Endothelial cell (in vitro differentiated cells): ENCODE measurements around the gene SLIT1. TPM values are rescaled to one million over a fixed set of nuclear protein-coding genes. Genes with fewer than 3 reads are reported as not detected.

Experiments
- DNase-seq: peaks from one replicate; pipeline ENCODE4 v3.0.0; 2021; ENCODE audit warnings: low spot score
- H3K27ac Mint-ChIP-seq: one replicate; pipeline ENCODE4 v1.8.0; 2021; ENCODE audit warnings: mixed read lengths, inconsistent platforms; ENCODE audit not compliant: unreplicated experiment
- H3K27me3 Mint-ChIP-seq: one replicate; pipeline ENCODE4 v1.8.0; 2021; ENCODE audit warnings: mild to moderate bottlenecking, moderate library complexity, mixed read lengths, inconsistent platforms; ENCODE audit not compliant: unreplicated experiment
- H3K36me3 Mint-ChIP-seq: one replicate; pipeline ENCODE4 v1.8.0; 2021; ENCODE audit warnings: mild to moderate bottlenecking, low read depth, mixed read lengths, inconsistent platforms; ENCODE audit not compliant: unreplicated experiment
- H3K4me1 Mint-ChIP-seq: one replicate; pipeline ENCODE4 v1.8.0; 2021; ENCODE audit warnings: mild to moderate bottlenecking, mixed read lengths, inconsistent platforms; ENCODE audit not compliant: unreplicated experiment
- H3K4me3 Mint-ChIP-seq: one replicate; pipeline ENCODE4 v1.8.0; 2021; ENCODE audit warnings: mild to moderate bottlenecking, mixed read lengths, inconsistent platforms; ENCODE audit not compliant: unreplicated experiment
- H3K9me3 Mint-ChIP-seq: one replicate; pipeline ENCODE4 v1.8.0; 2021; ENCODE audit warnings: mixed read lengths, inconsistent platforms; ENCODE audit not compliant: unreplicated experiment
- CTCF ChIP-seq: fragments of 200-600 bp; sonication (generic); IDR thresholded peaks from one replicate; pipeline ENCODE4 v1.5.0; 2021; ENCODE audit warnings: antibody characterized with exemption; ENCODE audit not compliant: unreplicated experiment
- total RNA-seq: library from RNA; stranded (reverse); fragmentation: NEBNext Ultra II Directional; extraction: Animal tissue kit (Norgen Biotek cat#: 25700); gene quantifications from one replicate; pipeline ENCODE4 v1.2.1, GENCODE V29; 2021; ENCODE audit not compliant: unreplicated experiment

Gene SLIT1
- total RNA-seq, 1 donor from 2014 or later, result 0.54 TPM

GRCh38 chr10:97159646-97160305 lies 26.0 kb downstream of the SLIT1 start:
- no peaks in the 10 kb centered on the region for H3K36me3 Mint-ChIP-seq
- TF ChIP-seq CTCF, result no peak
- DNase-seq, result no peak
- H3K27me3 Mint-ChIP-seq, result no peaks in the 10 kb centered on the region
- no peak overlapping the region for H3K4me3 Mint-ChIP-seq
- no peaks in the 10 kb centered on the region for H3K9me3 Mint-ChIP-seq
- H3K27ac Mint-ChIP-seq, result no peak overlapping the region
- peaks cover 11% of the 10 kb centered on the region for H3K4me1 Mint-ChIP-seq

GRCh38 chr10:97157578-97158095 lies 28.1 kb downstream of the SLIT1 start:
- no peaks in the 10 kb centered on the region for H3K27me3 Mint-ChIP-seq
- H3K27ac Mint-ChIP-seq, result no peak overlapping the region
- H3K4me3 Mint-ChIP-seq, result no peak overlapping the region
- H3K4me1 Mint-ChIP-seq, result peaks cover 2% of the 10 kb centered on the region
- no peaks in the 10 kb centered on the region for H3K36me3 Mint-ChIP-seq
- no peak for TF ChIP-seq CTCF
- H3K9me3 Mint-ChIP-seq, result no peaks in the 10 kb centered on the region
- DNase-seq, result no peak

- Mint-ChIP-seq H3K4me1 (no peaks in the 10 kb centered on the region), H3K9me3 (no peaks in the 10 kb centered on the region), H3K27me3 (no peaks in the 10 kb centered on the region), H3K27ac (no peak overlapping the region), H3K36me3 (no peaks in the 10 kb centered on the region), H3K4me3 (no peak overlapping the region)
- no peak for DNase-seq
- TF ChIP-seq CTCF, result no peak
Measured at GRCh38 chr10:97154781-97155180, 31.0 kb downstream of the SLIT1 start.

- no peaks in the 10 kb centered on the region for H3K27me3 Mint-ChIP-seq
- H3K4me3 Mint-ChIP-seq, result no peak overlapping the region
- no peaks in the 10 kb centered on the region for H3K4me1 Mint-ChIP-seq
- DNase-seq, result no peak
- no peak overlapping the region for H3K27ac Mint-ChIP-seq
- no peaks in the 10 kb centered on the region for H3K9me3 Mint-ChIP-seq
- TF ChIP-seq CTCF, result no peak
- H3K36me3 Mint-ChIP-seq, result no peaks in the 10 kb centered on the region
Measured at GRCh38 chr10:97154162-97154561, 31.6 kb downstream of the SLIT1 start.

- no peaks in the 10 kb centered on the region for H3K4me1 Mint-ChIP-seq
- H3K27me3 Mint-ChIP-seq, result no peaks in the 10 kb centered on the region
- TF ChIP-seq CTCF, result no peak
- no peak overlapping the region for H3K4me3 Mint-ChIP-seq
- H3K9me3 Mint-ChIP-seq, result no peaks in the 10 kb centered on the region
- H3K27ac Mint-ChIP-seq, result no peak overlapping the region
- no peak for DNase-seq
- no peaks in the 10 kb centered on the region for H3K36me3 Mint-ChIP-seq
Measured at GRCh38 chr10:97153270-97153850, 32.4 kb downstream of the SLIT1 start.
